Vagina (tissue), 2 donors: Measurements from ENCODE around the gene OSBPL10.

Experiments
- POLR2A ChIP-seq, 2 donors: fragments of 450-650 bp; IDR thresholded peaks; one replicate each; pipeline ENCODE4 v1.6.1; 2017; ENCODE audit warnings: antibody characterized with exemption in 2 of 2, mild to moderate bottlenecking in 2 of 2, moderate library complexity in 2 of 2
- POLR2AphosphoS5 ChIP-seq, 2 donors: sonication (generic); formaldehyde crosslinking; IDR thresholded peaks; one replicate each; pipeline ENCODE4 v1.9.0; 2017; ENCODE audit warnings: antibody characterized with exemption in 2 of 2, mild to moderate bottlenecking in 2 of 2, low read depth in 1 of 2; ENCODE audit not compliant: insufficient read depth in 1 of 2

- TF ChIP-seq POLR2A (IDR thresholded peaks at IDR 0.05) (no peak), POLR2AphosphoS5 (IDR thresholded peaks at IDR 0.05; ENCODE audit: insufficient read depth in 1 of 2, low read depth in 1 of 2) (no peak)
Observed at GRCh38 chr3:31815006-31815405, 166.1 kb downstream of the OSBPL10 start.
